GM12891 (cell line): ENCODE results near the gene ZNF174.

Experiments
- DNase-seq: peaks from one replicate; pipeline ENCODE4 v3.0.0; 2011; ENCODE audit warnings: low spot score; ENCODE audit not compliant: insufficient read length
- FAIRE-seq: peaks from 2 replicates; lab custom pipeline; 2011; peaks lifted over from hg19 to GRCh38; lab: Jason Lieb, UNC
- PAX5 ChIP-seq: IDR thresholded peaks from 2 replicates; pipeline ENCODE4 v1.6.1; 2011; ENCODE audit warnings: low read length, moderate library complexity, mild to moderate bottlenecking; ENCODE audit not compliant: insufficient read depth, severe bottlenecking
- POLR2A ChIP-seq: IDR thresholded peaks from 2 replicates; pipeline ENCODE4 v1.6.1; 2011; ENCODE audit warnings: low read depth, low read length, control low read depth
- POLR2AphosphoS5 ChIP-seq: IDR thresholded peaks from 2 replicates; pipeline ENCODE4 v1.6.1; 2011; ENCODE audit warnings: low read depth, low read length, control low read depth
- POU2F2 ChIP-seq: IDR thresholded peaks from 2 replicates; pipeline ENCODE4 v1.6.1; 2011; ENCODE audit warnings: low read depth, mild to moderate bottlenecking, control low read depth, low read length, moderate library complexity
- SPI1 ChIP-seq: IDR thresholded peaks from 2 replicates; pipeline ENCODE4 v1.6.1; 2011; ENCODE audit warnings: low read depth, low read length, control low read depth
- TAF1 ChIP-seq: IDR thresholded peaks from 2 replicates; pipeline ENCODE4 v1.6.1; 2011; ENCODE audit warnings: low read depth, low read length, control low read depth

ZNF174 gene

GRCh38 chr16:3439637-3440036, 38.6 kb downstream of the ZNF174 start:
- DNase-seq: no peak
- no peak for TF ChIP-seq SPI1
- no peak for TF ChIP-seq TAF1
- TF ChIP-seq POU2F2: no peak
- TF ChIP-seq POLR2A: no peak
- TF ChIP-seq PAX5: no peak
- TF ChIP-seq POLR2AphosphoS5: no peak
- FAIRE-seq: no peak

- DNase-seq (peak; percentile 58), FAIRE-seq (peak; percentile 84)
- TF ChIP-seq POLR2A: peak; percentile 12; the same call in 1 of the 2 replicates
- peak; percentile 92 for TF ChIP-seq TAF1
- TF ChIP-seq PAX5: no peak
- no peak for TF ChIP-seq POLR2AphosphoS5
- TF ChIP-seq SPI1: peak; percentile 48
- TF ChIP-seq POU2F2: 0 out of 2 replicates have a peak, but pooled peaks have one; percentile 41
Measured at GRCh38 chr16:3443108-3444031, 42.4 kb downstream of the ZNF174 start, which contains the start of the genes NAA60 and ZNF597. Gene NAA60 (plus strand): TSS chr16:3443680. CDS start chr16:3476228, 32,548 bp downstream. Gene ZNF597 (minus strand): TSS chr16:3443504. CDS start chr16:3443153, 351 bp downstream.

GRCh38 chr16:3444032-3444388, 43.0 kb downstream of the ZNF174 start:
- peak; percentile 55 for FAIRE-seq
- no peak for DNase-seq

DNA sequence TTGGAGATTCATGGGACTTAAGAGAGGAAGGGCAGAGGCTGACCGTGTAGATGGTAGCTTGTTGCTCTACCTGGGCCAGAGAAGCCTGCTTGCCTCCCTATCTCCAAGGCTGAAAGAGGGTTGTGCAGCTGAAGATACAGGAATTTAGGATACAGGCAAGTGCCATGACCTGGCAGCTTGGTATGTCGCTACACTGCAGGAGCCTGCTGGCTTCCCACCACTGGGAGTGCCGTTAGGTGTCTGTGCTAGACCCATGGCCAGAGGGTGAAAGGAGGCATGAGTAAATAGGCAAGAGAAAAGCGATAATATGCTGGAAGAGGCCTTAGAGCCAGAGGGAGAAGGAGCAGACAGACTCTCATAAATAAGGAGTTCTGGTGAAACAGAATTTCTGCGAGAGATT, 53.1 kb downstream of the ZNF174 start:
- no peak for DNase-seq
- no peak for FAIRE-seq
- TF ChIP-seq PAX5 (no peak), POLR2A (no peak), POU2F2 (no peak), POLR2AphosphoS5 (no peak), TAF1 (no peak), SPI1 (no peak)

More at GRCh38 chr16:3444032-3444388, 43.0 kb downstream of the ZNF174 start:
- no peak for TF ChIP-seq SPI1
- peak; percentile 69; the same call in 1 of the 2 replicates for TF ChIP-seq TAF1
- TF ChIP-seq POLR2AphosphoS5: peak; percentile 47; the same call in 1 of the 2 replicates
- TF ChIP-seq POU2F2: no peak
- peak; percentile 80 for TF ChIP-seq POLR2A
- no peak for TF ChIP-seq PAX5

- FAIRE-seq (no peak), DNase-seq (no peak)
- TF ChIP-seq POU2F2 (no peak), TAF1 (no peak), PAX5 (no peak), POLR2AphosphoS5 (no peak), POLR2A (no peak), SPI1 (no peak)
Measured at GRCh38 chr16:3454631-3455147, 53.7 kb downstream of the ZNF174 start.

DNA sequence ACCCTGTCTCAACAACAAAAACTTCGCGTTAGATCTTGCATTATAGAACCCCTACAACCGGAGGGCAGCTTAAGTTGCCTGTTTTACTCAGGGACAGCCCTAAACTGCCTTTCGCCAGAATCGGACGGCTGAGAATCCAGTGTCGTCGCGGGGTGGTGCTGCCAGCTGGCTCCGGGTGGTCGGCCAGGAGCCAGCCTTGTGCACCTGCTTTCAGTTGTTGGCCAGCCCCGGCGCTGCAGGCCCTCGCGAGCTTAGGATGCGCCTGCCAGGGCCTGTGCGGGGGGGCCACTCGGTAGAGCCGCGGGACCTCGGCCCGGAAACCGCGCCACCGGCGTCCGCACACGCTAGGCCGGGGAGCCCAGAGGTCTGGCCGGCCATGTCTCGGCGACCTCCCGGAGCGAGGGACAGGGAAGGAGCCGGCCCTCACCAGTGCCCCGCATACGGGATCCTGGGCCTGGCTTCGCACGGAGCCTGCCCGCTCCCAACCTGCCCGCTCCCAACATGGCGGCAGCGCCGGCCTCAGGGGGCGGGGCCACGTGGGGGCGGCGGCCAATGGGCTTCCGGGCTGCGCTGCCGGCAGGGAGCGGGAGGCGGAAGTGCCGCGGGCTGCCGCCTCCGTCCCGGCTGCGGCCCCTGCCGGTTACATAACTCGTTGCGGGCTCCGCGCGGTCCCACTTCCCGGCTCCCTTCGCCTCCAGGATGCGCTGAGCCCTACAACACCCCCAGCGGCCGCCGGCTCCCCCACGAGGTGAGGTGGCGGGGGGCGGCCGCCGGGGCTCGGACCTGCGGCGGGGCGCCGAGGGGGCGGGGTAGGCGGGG, 56.6 kb downstream of the ZNF174 start:
- FAIRE-seq: peak; percentile 96
- peak; percentile 99 for DNase-seq
- TF ChIP-seq POLR2A (peak; percentile 84), POLR2AphosphoS5 (peak; percentile 91), TAF1 (0 out of 2 replicates have a peak, but pooled peaks have one; percentile 43), SPI1 (peak; percentile 69), POU2F2 (no peak)

DNA sequence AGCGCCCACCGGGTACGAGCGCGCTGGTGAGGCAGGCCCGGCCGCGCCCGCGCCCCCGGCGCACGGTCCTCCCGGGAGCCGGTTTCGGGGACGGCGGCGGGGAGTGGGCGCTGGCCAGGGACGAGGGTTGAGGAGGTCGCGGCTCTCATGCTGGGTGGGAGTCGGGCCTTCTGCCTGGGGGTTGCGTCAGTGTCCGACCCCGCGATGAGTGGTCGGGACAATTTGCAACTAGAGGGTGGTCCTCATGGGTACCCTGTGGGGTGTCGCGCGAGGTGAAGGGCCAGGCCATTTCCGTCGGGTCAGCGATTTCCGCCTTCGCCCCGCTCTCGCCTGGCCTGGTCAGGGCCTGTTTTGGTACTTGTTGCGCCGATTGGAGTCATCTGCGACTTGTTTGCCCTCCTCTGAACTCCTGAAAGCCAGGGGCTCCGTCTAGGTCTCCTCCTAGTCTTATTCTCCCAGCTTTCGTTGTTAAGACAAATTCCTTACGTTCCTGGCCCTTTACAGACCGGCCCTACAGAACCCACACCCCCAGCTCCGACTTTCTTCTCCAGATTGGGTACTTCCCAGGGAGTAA, 57.4 kb downstream of the ZNF174 start:
- no peak for DNase-seq
- TF ChIP-seq SPI1 (no peak), POLR2AphosphoS5 (no peak), POLR2A (no peak), POU2F2 (no peak), TAF1 (no peak), PAX5 (no peak)
- peak; percentile 83 for FAIRE-seq

DNA sequence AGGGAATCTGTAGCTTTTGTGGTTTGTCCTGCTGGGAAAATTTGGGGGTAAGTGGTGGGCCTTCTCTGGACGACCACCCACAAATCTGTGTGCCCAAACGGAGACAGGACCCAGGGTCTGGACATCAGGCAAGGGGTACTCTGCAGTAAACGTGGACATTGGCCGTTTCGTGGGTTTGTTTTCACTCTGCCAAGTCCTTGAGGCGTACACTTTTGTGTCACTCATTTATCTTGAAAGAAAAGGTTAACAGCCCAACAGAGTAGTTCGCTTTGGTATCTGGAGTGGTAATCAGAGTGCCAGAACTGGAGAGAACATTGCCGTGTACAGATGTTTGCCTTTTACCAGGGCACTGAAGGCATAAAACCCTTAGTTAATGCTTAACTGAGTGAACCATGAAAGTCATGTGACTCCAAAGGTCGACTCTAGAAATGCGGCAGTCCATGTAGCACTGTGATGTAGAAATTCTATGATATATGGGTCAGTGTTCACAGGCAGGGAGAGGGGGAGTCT, 57.9 kb downstream of the ZNF174 start:
- TF ChIP-seq SPI1 (no peak), PAX5 (no peak), POLR2A (no peak), POU2F2 (no peak), TAF1 (no peak), POLR2AphosphoS5 (no peak)
- no peak for DNase-seq
- FAIRE-seq: peak; percentile 26
